GM12878 (cell line): ENCODE measurements around the gene PIGM. TPM values are rescaled to one million over a fixed set of nuclear protein-coding genes. Genes with fewer than 3 reads are reported as not detected.

Experiments used
- CHD4 ChIP-seq: fragments of 200-600 bp; sonication (generic); IDR thresholded peaks from 2 replicates; pipeline ENCODE4 v1.6.1; 2016; ENCODE audit warnings: mild to moderate bottlenecking
- HCFC1 ChIP-seq: fragments of 150-350 bp; IDR thresholded peaks from 2 replicates; pipeline ENCODE4 v1.6.1; 2014; ENCODE audit warnings: low read length
- IKZF1 ChIP-seq: fragments of 450-650 bp; conservative IDR thresholded peaks from 2 replicates; pipeline ENCODE4 v1.6.1; 2017; ENCODE audit warnings: antibody characterized with exemption, mild to moderate bottlenecking
- IKZF2 ChIP-seq, 2 experiments: fragments of 450-650 bp; IDR thresholded peaks; 2 replicates each; pipeline ENCODE4 v1.6.1; 2017; ENCODE audit warnings: mild to moderate bottlenecking in 2 of 2, moderate library complexity in 2 of 2
- JUND ChIP-seq: IDR thresholded peaks from 2 replicates; pipeline ENCODE4 v1.6.1; 2012; ENCODE audit warnings: low read depth, mild to moderate bottlenecking, low read length, improper control_type of control experiment, moderate library complexity
- MEF2B ChIP-seq: fragments of 450-650 bp; IDR thresholded peaks from 2 replicates; pipeline ENCODE4 v1.6.1; 2018; ENCODE audit warnings: mild to moderate bottlenecking, moderate library complexity; ENCODE audit not compliant: partially characterized antibody, poor library complexity, severe bottlenecking
- MTA3 ChIP-seq: IDR thresholded peaks from 2 replicates; pipeline ENCODE4 v1.6.1; 2012; ENCODE audit warnings: low read length, inconsistent platforms, borderline replicate concordance
- MYB ChIP-seq: fragments of 150-350 bp; IDR thresholded peaks from 2 replicates; pipeline ENCODE4 v1.6.1; 2014; ENCODE audit warnings: mild to moderate bottlenecking, low read depth, low read length, borderline replicate concordance
- NR2F1 ChIP-seq: fragments of 450-650 bp; conservative IDR thresholded peaks from 2 replicates; pipeline ENCODE4 v1.6.1; 2017; ENCODE audit warnings: mild to moderate bottlenecking
- NRF1 ChIP-seq: conservative IDR thresholded peaks from 2 replicates; pipeline ENCODE4 v1.6.1; 2011; ENCODE audit warnings: mild to moderate bottlenecking, low read depth, low read length, improper control_type of control experiment
- PAX8 ChIP-seq: fragments of 450-650 bp; IDR thresholded peaks from 2 replicates; pipeline ENCODE4 v1.6.1; 2017; ENCODE audit warnings: mild to moderate bottlenecking, moderate library complexity
- RAD21 ChIP-seq: IDR thresholded peaks from 2 replicates; pipeline ENCODE4 v1.6.1; 2011; ENCODE audit warnings: mild to moderate bottlenecking, low read depth, low read length, moderate library complexity; ENCODE audit not compliant: insufficient read depth
- RUNX3 ChIP-seq: IDR thresholded peaks from 2 replicates; pipeline ENCODE4 v1.6.1; 2012; ENCODE audit warnings: low read length, inconsistent platforms
- SMAD1 ChIP-seq: fragments of 450-650 bp; IDR thresholded peaks from 2 replicates; pipeline ENCODE4 v1.6.1; 2018; ENCODE audit warnings: mild to moderate bottlenecking, low read depth; ENCODE audit not compliant: partially characterized antibody
- SREBF1 ChIP-seq: IDR thresholded peaks from 2 replicates; pipeline ENCODE4 v1.6.1; 2012; ENCODE audit warnings: mild to moderate bottlenecking, low read length
- SREBF2 ChIP-seq: IDR thresholded peaks from 2 replicates; pipeline ENCODE4 v1.6.1; 2012; ENCODE audit warnings: mild to moderate bottlenecking, low read length
- TBL1XR1 ChIP-seq: IDR thresholded peaks from 2 replicates; pipeline ENCODE4 v1.6.1; 2012; ENCODE audit warnings: low read depth, low read length, improper control_type of control experiment
- polyA plus RNA-seq, 11 experiments: library from polyadenylated mRNA; depleted of rRNA in 4 of 11; unstranded in 6 of 11; stranded (reverse) in 5 of 11; fragments of >200 nt; fragmentation: Nextera tagmentation in 4 of 11; fragmentation: Illumina TruSeq in 1 of 11; extraction: Ambion mirVana in 4 of 11; extraction: Trizol in 1 of 11; gene quantifications; 1 replicate in 1 of 11; 2 replicates in 10 of 11; pipeline versions ENCODE4 v1.2.1 to v1.2.3, GENCODE V29; 2011 to 2016; ENCODE audit warnings: inconsistent platforms in 2 of 11, missing spikeins in 2 of 11, low read depth in 1 of 11
- total RNA-seq, 4 experiments: library from RNA; depleted of rRNA in 3 of 4; stranded (reverse); fragments of >200 nt in 3 of 4; fragmentation: Illumina TruSeq in 1 of 4; extraction: Trizol in 1 of 4; gene quantifications; 2 replicates each; pipeline versions ENCODE4 v1.2.1 to v1.2.3, GENCODE V29; 2013 to 2021
- TF ChIP-seq, protein P1 (sequence below), 3 experiments: IDR thresholded peaks in 2 of 3; conservative IDR thresholded peaks in 1 of 3; 2 replicates each; pipeline ENCODE4 v1.5.1; 2011; ENCODE audit warnings: low read depth in 3 of 3, low read length in 3 of 3, mild to moderate bottlenecking in 3 of 3, control low read depth in 2 of 3, moderate library complexity in 2 of 3, inconsistent platforms in 1 of 3, mixed read lengths in 1 of 3; ENCODE audit not compliant: control insufficient read depth in 2 of 3, insufficient read depth in 1 of 3; ENCODE audit errors: extremely low read depth in 1 of 3
- TF ChIP-seq, protein P2 (sequence below): fragments of 450-650 bp; IDR thresholded peaks from 2 replicates; pipeline ENCODE4 v1.6.1; 2017; ENCODE audit warnings: antibody characterized with exemption, mild to moderate bottlenecking, moderate library complexity
- TF ChIP-seq, protein P3 (sequence below): fragments of 150-350 bp; IDR thresholded peaks from 2 replicates; pipeline ENCODE4 v1.6.1; 2016; ENCODE audit warnings: low read depth, low read length
- TF ChIP-seq, protein P4 (sequence below): IDR thresholded peaks from 2 replicates; pipeline ENCODE4 v1.6.1; 2012; ENCODE audit warnings: low read length, inconsistent platforms

Gene PIGM
- total and polyA plus RNA-seq, 10 of the 15 experiments (the other 5 are each of a cell fraction or from before 2014, with no cell fraction given), result 2.6 to 6.1 (median 4.6) TPM

DNA sequence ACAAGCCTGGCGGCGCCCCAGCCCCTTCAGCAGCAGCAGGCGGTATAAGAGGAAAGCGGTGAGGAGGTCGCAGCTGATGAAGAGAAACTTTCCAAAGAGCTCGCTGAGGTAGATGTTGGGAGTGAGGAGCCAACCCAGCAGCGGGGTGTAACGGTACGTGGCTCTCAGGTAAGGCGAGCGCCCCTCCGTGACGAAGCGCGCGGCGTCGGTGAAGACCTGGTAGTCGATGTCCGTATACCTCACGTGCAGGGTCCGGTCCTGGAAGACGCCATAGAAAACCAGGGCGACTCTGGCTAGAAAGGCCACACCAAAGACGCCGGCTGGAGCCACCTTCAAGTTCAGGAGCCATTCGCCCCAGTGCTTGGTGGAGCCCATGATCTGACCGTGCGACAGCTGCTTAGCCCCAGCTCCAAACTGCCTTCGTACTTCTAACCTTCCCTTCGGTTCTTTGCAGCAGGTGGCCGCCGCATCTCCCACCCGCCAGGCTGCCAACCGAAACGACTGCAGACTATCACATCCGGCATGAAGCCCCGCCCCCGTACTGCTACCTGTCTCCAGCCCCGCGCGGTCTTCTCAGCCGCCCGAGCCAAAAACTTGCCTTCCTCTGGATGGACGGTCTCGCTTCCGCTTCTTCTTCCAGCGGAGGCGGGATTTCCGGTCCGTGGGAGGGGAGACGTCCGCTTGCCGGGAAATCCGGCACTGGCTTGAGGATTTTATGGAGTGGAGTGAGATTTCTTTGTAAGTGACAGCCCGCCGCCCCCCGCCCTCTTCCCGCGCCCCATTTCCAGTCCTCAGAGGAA is at the start of gene PIGM (continued):
- TF ChIP-seq, protein P1, sequence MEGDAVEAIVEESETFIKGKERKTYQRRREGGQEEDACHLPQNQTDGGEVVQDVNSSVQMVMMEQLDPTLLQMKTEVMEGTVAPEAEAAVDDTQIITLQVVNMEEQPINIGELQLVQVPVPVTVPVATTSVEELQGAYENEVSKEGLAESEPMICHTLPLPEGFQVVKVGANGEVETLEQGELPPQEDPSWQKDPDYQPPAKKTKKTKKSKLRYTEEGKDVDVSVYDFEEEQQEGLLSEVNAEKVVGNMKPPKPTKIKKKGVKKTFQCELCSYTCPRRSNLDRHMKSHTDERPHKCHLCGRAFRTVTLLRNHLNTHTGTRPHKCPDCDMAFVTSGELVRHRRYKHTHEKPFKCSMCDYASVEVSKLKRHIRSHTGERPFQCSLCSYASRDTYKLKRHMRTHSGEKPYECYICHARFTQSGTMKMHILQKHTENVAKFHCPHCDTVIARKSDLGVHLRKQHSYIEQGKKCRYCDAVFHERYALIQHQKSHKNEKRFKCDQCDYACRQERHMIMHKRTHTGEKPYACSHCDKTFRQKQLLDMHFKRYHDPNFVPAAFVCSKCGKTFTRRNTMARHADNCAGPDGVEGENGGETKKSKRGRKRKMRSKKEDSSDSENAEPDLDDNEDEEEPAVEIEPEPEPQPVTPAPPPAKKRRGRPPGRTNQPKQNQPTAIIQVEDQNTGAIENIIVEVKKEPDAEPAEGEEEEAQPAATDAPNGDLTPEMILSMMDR (IDR thresholded peaks at IDR 0.05 in 2 of 3, conservative IDR thresholded peaks at IDR 0.05 in 1 of 3; ENCODE audit: control insufficient read depth in 2 of 3, extremely low read depth in 1 of 3, insufficient read depth in 1 of 3, low read depth in 3 of 3, low read length in 3 of 3), result no peak
- TF ChIP-seq CHD4, result no peak
- TF ChIP-seq PAX8, result no peak
- peak; percentile 73 to 80 for TF ChIP-seq IKZF2 (IDR thresholded peaks at IDR 0.05)
- no peak for TF ChIP-seq RAD21
- TF ChIP-seq NR2F1, result no peak
- no peak for TF ChIP-seq MYB
- no peak for TF ChIP-seq SREBF1
- TF ChIP-seq SREBF2, result no peak
- TF ChIP-seq SMAD1, result no peak
- TF ChIP-seq, protein P2, sequence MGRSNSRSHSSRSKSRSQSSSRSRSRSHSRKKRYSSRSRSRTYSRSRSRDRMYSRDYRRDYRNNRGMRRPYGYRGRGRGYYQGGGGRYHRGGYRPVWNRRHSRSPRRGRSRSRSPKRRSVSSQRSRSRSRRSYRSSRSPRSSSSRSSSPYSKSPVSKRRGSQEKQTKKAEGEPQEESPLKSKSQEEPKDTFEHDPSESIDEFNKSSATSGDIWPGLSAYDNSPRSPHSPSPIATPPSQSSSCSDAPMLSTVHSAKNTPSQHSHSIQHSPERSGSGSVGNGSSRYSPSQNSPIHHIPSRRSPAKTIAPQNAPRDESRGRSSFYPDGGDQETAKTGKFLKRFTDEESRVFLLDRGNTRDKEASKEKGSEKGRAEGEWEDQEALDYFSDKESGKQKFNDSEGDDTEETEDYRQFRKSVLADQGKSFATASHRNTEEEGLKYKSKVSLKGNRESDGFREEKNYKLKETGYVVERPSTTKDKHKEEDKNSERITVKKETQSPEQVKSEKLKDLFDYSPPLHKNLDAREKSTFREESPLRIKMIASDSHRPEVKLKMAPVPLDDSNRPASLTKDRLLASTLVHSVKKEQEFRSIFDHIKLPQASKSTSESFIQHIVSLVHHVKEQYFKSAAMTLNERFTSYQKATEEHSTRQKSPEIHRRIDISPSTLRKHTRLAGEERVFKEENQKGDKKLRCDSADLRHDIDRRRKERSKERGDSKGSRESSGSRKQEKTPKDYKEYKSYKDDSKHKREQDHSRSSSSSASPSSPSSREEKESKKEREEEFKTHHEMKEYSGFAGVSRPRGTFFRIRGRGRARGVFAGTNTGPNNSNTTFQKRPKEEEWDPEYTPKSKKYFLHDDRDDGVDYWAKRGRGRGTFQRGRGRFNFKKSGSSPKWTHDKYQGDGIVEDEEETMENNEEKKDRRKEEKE, result no peak
- no peak for TF ChIP-seq NRF1
- TF ChIP-seq RUNX3, result peak; percentile 20; the same call in 1 of the 2 replicates
- TF ChIP-seq IKZF1, result peak; percentile 88
- peak; percentile 30 for TF ChIP-seq MEF2B
- TF ChIP-seq, protein P3, sequence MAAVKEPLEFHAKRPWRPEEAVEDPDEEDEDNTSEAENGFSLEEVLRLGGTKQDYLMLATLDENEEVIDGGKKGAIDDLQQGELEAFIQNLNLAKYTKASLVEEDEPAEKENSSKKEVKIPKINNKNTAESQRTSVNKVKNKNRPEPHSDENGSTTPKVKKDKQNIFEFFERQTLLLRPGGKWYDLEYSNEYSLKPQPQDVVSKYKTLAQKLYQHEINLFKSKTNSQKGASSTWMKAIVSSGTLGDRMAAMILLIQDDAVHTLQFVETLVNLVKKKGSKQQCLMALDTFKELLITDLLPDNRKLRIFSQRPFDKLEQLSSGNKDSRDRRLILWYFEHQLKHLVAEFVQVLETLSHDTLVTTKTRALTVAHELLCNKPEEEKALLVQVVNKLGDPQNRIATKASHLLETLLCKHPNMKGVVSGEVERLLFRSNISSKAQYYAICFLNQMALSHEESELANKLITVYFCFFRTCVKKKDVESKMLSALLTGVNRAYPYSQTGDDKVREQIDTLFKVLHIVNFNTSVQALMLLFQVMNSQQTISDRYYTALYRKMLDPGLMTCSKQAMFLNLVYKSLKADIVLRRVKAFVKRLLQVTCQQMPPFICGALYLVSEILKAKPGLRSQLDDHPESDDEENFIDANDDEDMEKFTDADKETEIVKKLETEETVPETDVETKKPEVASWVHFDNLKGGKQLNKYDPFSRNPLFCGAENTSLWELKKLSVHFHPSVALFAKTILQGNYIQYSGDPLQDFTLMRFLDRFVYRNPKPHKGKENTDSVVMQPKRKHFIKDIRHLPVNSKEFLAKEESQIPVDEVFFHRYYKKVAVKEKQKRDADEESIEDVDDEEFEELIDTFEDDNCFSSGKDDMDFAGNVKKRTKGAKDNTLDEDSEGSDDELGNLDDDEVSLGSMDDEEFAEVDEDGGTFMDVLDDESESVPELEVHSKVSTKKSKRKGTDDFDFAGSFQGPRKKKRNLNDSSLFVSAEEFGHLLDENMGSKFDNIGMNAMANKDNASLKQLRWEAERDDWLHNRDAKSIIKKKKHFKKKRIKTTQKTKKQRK, result no peak
- TF ChIP-seq MTA3, result no peak
- no peak for TF ChIP-seq JUND
- peak; percentile 39; the same call in 1 of the 2 replicates for TF ChIP-seq HCFC1
- no peak for TF ChIP-seq TBL1XR1
- TF ChIP-seq, protein P4, sequence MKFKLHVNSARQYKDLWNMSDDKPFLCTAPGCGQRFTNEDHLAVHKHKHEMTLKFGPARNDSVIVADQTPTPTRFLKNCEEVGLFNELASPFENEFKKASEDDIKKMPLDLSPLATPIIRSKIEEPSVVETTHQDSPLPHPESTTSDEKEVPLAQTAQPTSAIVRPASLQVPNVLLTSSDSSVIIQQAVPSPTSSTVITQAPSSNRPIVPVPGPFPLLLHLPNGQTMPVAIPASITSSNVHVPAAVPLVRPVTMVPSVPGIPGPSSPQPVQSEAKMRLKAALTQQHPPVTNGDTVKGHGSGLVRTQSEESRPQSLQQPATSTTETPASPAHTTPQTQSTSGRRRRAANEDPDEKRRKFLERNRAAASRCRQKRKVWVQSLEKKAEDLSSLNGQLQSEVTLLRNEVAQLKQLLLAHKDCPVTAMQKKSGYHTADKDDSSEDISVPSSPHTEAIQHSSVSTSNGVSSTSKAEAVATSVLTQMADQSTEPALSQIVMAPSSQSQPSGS, result no peak; the same call in 1 of the 2 replicates
